Stimulated activated CD4-positive, alpha-beta T cell treated with anti-CD3 and anti-CD28 coated beads, Interleukin-12 subunit alpha, Interleukin-12 subunit beta, amount 100 ng/mL, for 48 hours (primary cell): ENCODE measurements around the gene C1QA.
"Not testable (repeated sequence)": the region's sequence is repeated elsewhere in the genome, so short reads cannot be mapped to it uniquely, and the experiment has no call there.

Experiments
- DNase-seq, 3 donors: peaks; one replicate each; pipeline ENCODE4 v3.0.0-alpha.2; 2020; ENCODE audit warnings: low read depth in 2 of 3, low spot score in 1 of 3

The C1QA gene

GRCh38 chr1:22671999-22672398 lies 35.6 kb downstream of the C1QA start:
- DNase-seq, result no peak

- peak; percentile 4 to 26 (median 17) for DNase-seq
These were observed 37.3 kb downstream of the C1QA start for GRCh38 chr1:22673486-22674409.

GRCh38 chr1:22674410-22674749 lies 38.0 kb downstream of the C1QA start:
- DNase-seq, result no peak

- DNase-seq, result not testable (repeated sequence)
These were observed 39.7 kb downstream of the C1QA start for GRCh38 chr1:22676151-22676550.

- DNase-seq, result no peak
These were observed 40.6 kb downstream of the C1QA start for GRCh38 chr1:22676916-22677583.

- no peak for DNase-seq
These were observed 41.8 kb downstream of the C1QA start for GRCh38 chr1:22677931-22678896.

GRCh38 chr1:22680726-22681125 lies 44.3 kb downstream of the C1QA start:
- DNase-seq, result no peak

- DNase-seq, result no peak
These were observed 45.3 kb downstream of the C1QA start for GRCh38 chr1:22681556-22682276.

- no peak for DNase-seq
These were observed 47.1 kb downstream of the C1QA start for GRCh38 chr1:22683547-22683946.

- no peak for DNase-seq
These were observed 49.2 kb downstream of the C1QA start for GRCh38 chr1:22685591-22686059.

GRCh38 chr1:22687191-22687590 lies 50.8 kb downstream of the C1QA start:
- no peak for DNase-seq

- DNase-seq, result no peak
These were observed 52.0 kb downstream of the C1QA start for GRCh38 chr1:22688466-22688865.
